ENCODE data around the gene FAM151A. TPM values are rescaled to one million over a fixed set of nuclear protein-coding genes. Genes with fewer than 3 reads are reported as not detected.

FAM151A gene
- total and polyA plus RNA-seq, 2 experiments from 2014 or later, result 0.10 TPM; not detected in 1

- Mint-ChIP-seq H3K27me3 (ENCODE audit: insufficient read depth, low read depth, poor library complexity) (peaks cover 7% of the 10 kb centered on the region), H3K4me3 (no peak overlapping the region), H3K9me3 (peaks cover 14% of the 10 kb centered on the region), H3K4me1 (peaks cover 2% of the 10 kb centered on the region; the same call in 1 of the 3 replicates), H3K36me3 (ENCODE audit: low read depth) (peaks cover 4% of the 10 kb centered on the region; the same call in 1 of the 3 replicates), H3K27ac (no peak overlapping the region)
- Histone ChIP-seq H3K9me2 (ENCODE audit: insufficient read depth) (no peaks in the 10 kb centered on the region), H2AFZ (no peak overlapping the region), H3K36me3 (ENCODE audit: insufficient read depth) (no peaks in the 10 kb centered on the region), H3F3A (replicated peaks; ENCODE audit: low read depth) (no peaks in the 10 kb centered on the region), H3K4me1 (ENCODE audit: insufficient read depth) (no peaks in the 10 kb centered on the region), H3K4me3 (no peak overlapping the region), H4K20me1 (replicated peaks; ENCODE audit: insufficient read depth) (no peaks in the 10 kb centered on the region), H3K27ac (ENCODE audit: low read depth) (no peak overlapping the region), H3K79me2 (replicated peaks; ENCODE audit: insufficient read depth) (no peaks in the 10 kb centered on the region), H3K4me2 (no peak overlapping the region), H3K27me3 (ENCODE audit: insufficient read depth) (no peaks in the 10 kb centered on the region)
- ATAC-seq, result no peak
- no peak for TF ChIP-seq CREB1 (CRISPR knock-in tag; IDR thresholded peaks at IDR 0.05; ENCODE audit: low read depth)
- TF ChIP-seq NANOG (IDR thresholded peaks at IDR 0.05; ENCODE audit: borderline replicate concordance), result no peak
- TF ChIP-seq ETS1 (IDR thresholded peaks at IDR 0.05), result no peak
- TF ChIP-seq POLR2AphosphoS5 (IDR thresholded peaks at IDR 0.05; ENCODE audit: low read depth), result no peak
- TF ChIP-seq STAT1 (IDR thresholded peaks at IDR 0.05; ENCODE audit: unreplicated experiment), result no peak
- no peak for TF ChIP-seq ZNF462 (CRISPR knock-in tag; IDR thresholded peaks at IDR 0.05)
- TF ChIP-seq ZNF331 (CRISPR knock-in tag; IDR thresholded peaks at IDR 0.05; ENCODE audit: low read depth), result no peak
- DNase-seq (ENCODE audit: low spot score), result no peak
These were observed 22.7 kb upstream of the FAM151A start for GRCh38 chr1:54645806-54646676.

Data from GM23338 (cell line).